HL-60/S4 treated with phorbol 12-myristate 13-acetate at 8.2 ng/mL for 4 days and 3 days (cell line): Measurements from ENCODE around the gene NAPA.

Experiments used
- in situ Hi-C: fragments of 300-500 bp; cut with MboI; formaldehyde crosslinking; loops from 2 replicates; pipeline ENCODE4 v1.15.0; 2022; ENCODE audit warnings: low sequenced_read_pairs

NAPA gene

GRCh38 chr19:47503130-47503825, 11.6 kb downstream of the NAPA start:
- in situ Hi-C loops: no loop called here

GRCh38 chr19:47499863-47500830, 14.7 kb downstream of the NAPA start:
- in situ Hi-C loops: no loop called here

GRCh38 chr19:47499371-47499770, 15.5 kb downstream of the NAPA start:
- in situ Hi-C loops: no loop called here

- in situ Hi-C loops: no loop called here
These were observed 16.3 kb downstream of the NAPA start for GRCh38 chr19:47498561-47498960.

- in situ Hi-C loops: no loop called here
These were observed 16.9 kb downstream of the NAPA start for GRCh38 chr19:47497821-47498520.

GRCh38 chr19:47497050-47497766, 17.7 kb downstream of the NAPA start:
- in situ Hi-C loops: no loop called here

- in situ Hi-C loops: no loop called here
These were observed 19.1 kb downstream of the NAPA start for GRCh38 chr19:47495478-47496372.

- in situ Hi-C loops: no loop called here
These were observed 20.1 kb downstream of the NAPA start for GRCh38 chr19:47494729-47495128.

- in situ Hi-C loops: no loop called here
These were observed 20.7 kb downstream of the NAPA start for GRCh38 chr19:47494211-47494547.

GRCh38 chr19:47493378-47494210, 21.3 kb downstream of the NAPA start:
- in situ Hi-C loops: no loop called here

GRCh38 chr19:47492571-47493377, 22.1 kb downstream of the NAPA start:
- in situ Hi-C loops: no loop called here

- in situ Hi-C loops: no loop called here
These were observed 22.7 kb downstream of the NAPA start for GRCh38 chr19:47492137-47492533.

- in situ Hi-C loops: no loop called here
These were observed 23.3 kb downstream of the NAPA start for GRCh38 chr19:47491358-47492136.

- in situ Hi-C loops: no loop called here
These were observed 24.0 kb downstream of the NAPA start for GRCh38 chr19:47490847-47491246.

GRCh38 chr19:47490031-47490430, 24.8 kb downstream of the NAPA start:
- in situ Hi-C loops: no loop called here

- in situ Hi-C loops: no loop called here
These were observed 25.6 kb downstream of the NAPA start for GRCh38 chr19:47489072-47489914.
